ENCODE measurements around the gene C19orf12.

Gene C19orf12

GRCh38 chr19:29714953-29715700 lies at the start of gene C19orf12:
Gene C19orf12, minus strand, starts transcription at chr19:29715261. Its CDS starts 6,848 bp downstream, at chr19:29708413.
- DNase-seq = peak; percentile 41

- no peak for DNase-seq
These were observed 49.3 kb upstream of the C19orf12 start for GRCh38 chr19:29764361-29764760.

- DNase-seq = no peak
These were observed 48.1 kb upstream of the C19orf12 start for GRCh38 chr19:29763196-29763595.

GRCh38 chr19:29761575-29762232 lies 46.6 kb upstream of the C19orf12 start:
- DNase-seq = no peak

GRCh38 chr19:29760752-29761502 lies 45.9 kb upstream of the C19orf12 start:
- no peak for DNase-seq

- DNase-seq = no peak
These were observed 44.3 kb upstream of the C19orf12 start for GRCh38 chr19:29759359-29759758.

- no peak for DNase-seq
These were observed 43.8 kb upstream of the C19orf12 start for GRCh38 chr19:29758863-29759262.

- no peak for DNase-seq
These were observed 42.5 kb upstream of the C19orf12 start for GRCh38 chr19:29757551-29757950.

- no peak for DNase-seq
These were observed 38.9 kb upstream of the C19orf12 start for GRCh38 chr19:29753934-29754305.

- no peak for DNase-seq
These were observed 38.3 kb upstream of the C19orf12 start for GRCh38 chr19:29753190-29753933.

GRCh38 chr19:29752450-29753025 lies 37.5 kb upstream of the C19orf12 start:
- no peak for DNase-seq

GRCh38 chr19:29751932-29752331 lies 36.9 kb upstream of the C19orf12 start:
- no peak for DNase-seq

GRCh38 chr19:29750001-29750400 lies 34.9 kb upstream of the C19orf12 start:
- DNase-seq = no peak

GRCh38 chr19:29748996-29749849 lies 34.2 kb upstream of the C19orf12 start:
- no peak for DNase-seq

GRCh38 chr19:29745253-29745652 lies 30.2 kb upstream of the C19orf12 start:
- no peak for DNase-seq

- no peak for DNase-seq
These were observed 28.6 kb upstream of the C19orf12 start for GRCh38 chr19:29743681-29744080.

GRCh38 chr19:29741776-29742175 lies 26.7 kb upstream of the C19orf12 start:
- DNase-seq = no peak

GRCh38 chr19:29741226-29741625 lies 26.2 kb upstream of the C19orf12 start:
- DNase-seq = no peak

- no peak for DNase-seq
These were observed 22.5 kb upstream of the C19orf12 start for GRCh38 chr19:29737461-29738000.

- no peak for DNase-seq
These were observed 20.8 kb upstream of the C19orf12 start for GRCh38 chr19:29735829-29736228.

- DNase-seq = no peak
These were observed 16.3 kb upstream of the C19orf12 start for GRCh38 chr19:29731331-29731850.

Data from CD4-positive, alpha-beta T cell treated with Interleukin-15 for 1 hour (primary cell).